ENCODE measurements around the gene PRKCE.
"Not testable (repeated sequence)": the region's sequence is repeated elsewhere in the genome, so short reads cannot be mapped to it uniquely, and the experiment has no call there.

PRKCE gene

DNA sequence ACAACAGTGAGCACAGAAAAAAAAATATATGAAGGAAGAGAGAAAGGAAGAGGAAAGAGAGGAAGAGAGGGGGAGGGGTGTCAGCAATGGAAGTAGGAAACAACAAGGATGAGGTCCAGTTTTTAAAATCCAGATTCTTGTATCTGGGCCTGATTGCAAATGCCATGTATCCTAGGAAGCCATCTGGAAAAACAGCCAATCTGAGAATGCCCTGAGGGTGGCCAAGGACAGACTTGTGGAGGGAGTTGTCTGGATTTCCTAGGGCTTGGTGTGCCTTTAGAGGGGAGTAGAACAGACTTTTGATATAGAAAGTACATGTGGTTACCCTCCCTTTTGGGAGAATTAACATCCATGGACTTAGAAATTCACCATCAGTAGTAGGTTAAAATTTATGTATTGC is 47.1 kb downstream of the PRKCE start:
- DNase-seq (ENCODE audit: low read depth in 2 of 2), result no peak

DNA sequence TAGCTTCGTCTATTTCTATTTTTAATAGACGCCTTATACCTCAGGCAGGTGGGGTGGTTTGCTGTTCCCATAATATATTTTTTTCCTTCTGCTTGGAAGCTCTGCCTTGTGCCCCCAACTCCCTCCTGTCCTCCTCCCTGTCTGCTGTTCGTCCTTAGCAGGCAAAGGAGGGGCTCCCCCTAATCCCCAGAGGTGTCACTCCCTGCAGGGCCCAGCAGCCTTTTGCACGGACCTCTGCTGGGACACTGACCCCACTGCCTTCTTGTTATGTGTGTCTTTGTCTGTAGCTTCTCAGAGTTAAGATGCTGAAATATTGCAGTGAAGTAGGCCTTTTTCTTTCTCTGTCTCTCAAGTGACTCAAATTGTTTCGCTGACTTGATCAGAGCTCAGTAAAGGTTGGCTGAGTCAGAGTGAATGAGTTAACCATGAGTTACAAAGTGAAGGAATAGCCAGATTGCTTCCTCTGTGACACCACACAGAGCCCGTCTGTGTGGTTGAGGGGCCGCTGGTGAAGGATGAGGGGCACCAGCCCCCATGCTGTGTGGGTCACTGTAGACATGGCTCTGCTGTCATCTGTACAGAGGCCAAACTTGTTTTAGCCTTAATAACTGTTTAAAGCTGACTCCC is 47.7 kb downstream of the PRKCE start:
- DNase-seq (ENCODE audit: low read depth in 2 of 2), result no peak

DNA sequence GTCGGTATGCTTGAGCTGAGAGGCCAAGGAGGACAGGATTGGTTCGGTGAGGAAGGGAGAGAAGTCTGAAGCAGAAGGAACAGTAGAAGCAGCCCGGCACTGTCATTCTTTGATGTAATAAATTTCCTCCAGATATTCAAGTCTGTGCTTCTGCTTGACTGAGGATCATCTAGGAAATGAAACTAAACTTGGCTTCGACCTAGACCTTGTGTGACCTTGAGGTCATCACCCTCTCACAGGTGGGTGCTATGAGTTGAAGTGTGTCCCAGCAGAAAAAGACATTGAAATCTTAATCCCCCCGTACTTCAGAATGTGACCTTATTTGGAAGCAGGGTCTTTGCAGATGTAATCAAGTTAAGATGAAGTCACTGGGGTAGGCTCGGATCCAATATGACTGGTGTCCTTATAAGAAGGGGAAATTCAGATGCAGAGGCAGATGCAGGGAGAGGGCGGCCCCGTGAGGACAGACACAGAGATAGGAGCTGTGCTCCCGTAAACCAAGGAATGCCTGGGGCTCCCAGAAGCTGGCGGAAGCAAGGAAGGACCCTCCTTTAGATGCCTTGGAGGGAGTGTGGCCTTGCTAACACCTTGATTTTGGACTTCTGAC is 49.0 kb downstream of the PRKCE start:
- no peak for DNase-seq (ENCODE audit: low read depth in 2 of 2)

DNA sequence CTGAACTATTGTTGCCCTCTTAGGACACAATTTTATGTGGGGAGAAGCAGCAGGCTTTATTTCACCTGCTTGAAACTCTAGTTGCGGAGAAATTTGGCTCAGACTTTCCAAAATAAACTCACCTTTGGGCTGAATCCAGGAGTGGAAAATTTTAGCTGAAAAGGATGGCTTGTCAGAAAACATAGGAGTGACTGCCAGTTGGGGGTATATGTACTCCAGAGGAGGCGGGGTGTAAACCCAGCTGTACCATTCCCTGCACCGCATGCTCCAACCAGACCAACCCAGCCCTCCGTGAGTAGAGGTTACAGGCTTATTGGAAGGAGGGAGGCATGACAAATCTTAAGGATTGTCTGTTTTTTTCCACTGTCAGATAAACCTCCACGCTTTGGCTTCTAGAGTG is 53.8 kb downstream of the PRKCE start:
- no peak for DNase-seq (ENCODE audit: low read depth in 2 of 2)

DNA sequence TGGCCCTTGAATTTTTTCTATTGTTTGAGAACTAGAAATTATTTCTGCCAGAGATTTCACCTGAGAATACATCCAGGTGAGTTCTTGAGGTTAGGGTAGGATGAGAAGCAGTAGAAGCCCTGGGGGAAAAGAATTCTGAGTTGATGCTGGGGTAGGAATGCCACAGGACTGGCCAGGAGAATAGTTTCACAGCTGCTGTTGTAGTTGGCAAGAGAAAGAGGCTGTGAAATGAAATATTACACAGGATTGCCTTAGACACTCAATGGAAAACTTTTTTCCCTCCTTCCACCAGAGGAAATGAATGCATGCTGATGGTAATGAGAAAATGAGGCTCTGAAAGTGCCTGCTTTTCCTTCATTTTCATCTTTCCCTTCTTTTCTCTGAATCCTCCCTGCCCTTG is 54.6 kb downstream of the PRKCE start:
- no peak for DNase-seq (ENCODE audit: low read depth in 2 of 2)

DNA sequence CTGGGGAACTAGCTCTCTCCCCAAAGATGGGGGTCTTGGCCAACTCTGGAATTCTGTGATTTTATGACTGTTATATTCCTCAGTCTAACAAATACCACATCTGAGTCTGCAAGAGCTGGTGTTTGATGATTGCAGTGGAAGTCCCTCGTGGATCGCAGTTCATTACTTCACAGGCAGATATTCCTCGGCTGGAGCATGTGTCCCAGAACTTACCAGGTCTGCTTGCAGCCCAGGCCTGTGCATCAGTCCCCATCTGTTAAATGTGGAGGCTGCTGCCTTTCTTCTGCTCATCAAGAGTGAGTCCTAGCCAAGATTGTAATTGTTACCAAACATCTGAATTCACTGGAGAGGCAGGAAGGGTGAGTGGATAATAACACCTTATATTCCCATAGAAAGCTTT is 55.5 kb downstream of the PRKCE start:
- no peak for DNase-seq (ENCODE audit: low read depth in 2 of 2)

DNA sequence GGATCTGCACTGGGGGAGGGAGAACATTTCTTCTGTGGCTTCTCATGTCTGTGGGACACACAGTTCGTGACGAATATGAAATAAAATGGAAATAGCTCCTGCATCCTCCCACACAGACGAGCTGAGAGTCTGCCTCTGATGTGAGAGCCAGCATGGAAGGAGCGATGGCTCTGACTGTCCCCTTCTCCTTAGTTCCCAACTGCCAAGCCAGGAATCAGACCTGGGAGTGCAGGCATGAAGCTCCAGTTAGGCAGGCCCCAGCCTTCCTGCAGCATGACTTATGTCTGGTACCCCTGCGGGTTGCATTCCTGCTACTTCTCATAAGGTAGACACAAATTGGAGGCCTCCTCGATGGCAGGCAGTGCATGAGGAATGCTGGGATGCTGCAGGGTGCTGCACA is 56.2 kb downstream of the PRKCE start:
- no peak for DNase-seq (ENCODE audit: low read depth in 2 of 2)

DNA sequence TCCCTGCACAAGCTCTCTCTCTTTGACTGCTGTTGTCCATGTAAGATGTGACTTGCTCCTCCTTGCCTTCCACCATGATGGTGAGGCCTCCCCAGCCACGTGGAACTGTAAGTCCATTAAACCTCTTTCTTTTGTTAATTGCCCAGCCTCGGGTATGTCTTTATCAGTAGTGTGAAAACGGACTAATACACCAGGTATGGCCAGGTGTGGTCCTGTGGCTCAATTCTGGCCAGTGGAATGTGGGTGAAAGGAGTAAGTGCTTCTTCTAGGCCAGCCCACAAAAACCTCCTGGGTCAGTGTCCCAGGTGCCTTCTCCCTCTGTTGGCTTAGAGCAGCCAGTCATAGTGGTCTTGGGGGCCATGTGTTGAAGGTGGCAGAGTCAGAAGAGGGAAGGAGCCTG is 57.0 kb downstream of the PRKCE start:
- DNase-seq (ENCODE audit: low read depth in 2 of 2), result no peak

DNA sequence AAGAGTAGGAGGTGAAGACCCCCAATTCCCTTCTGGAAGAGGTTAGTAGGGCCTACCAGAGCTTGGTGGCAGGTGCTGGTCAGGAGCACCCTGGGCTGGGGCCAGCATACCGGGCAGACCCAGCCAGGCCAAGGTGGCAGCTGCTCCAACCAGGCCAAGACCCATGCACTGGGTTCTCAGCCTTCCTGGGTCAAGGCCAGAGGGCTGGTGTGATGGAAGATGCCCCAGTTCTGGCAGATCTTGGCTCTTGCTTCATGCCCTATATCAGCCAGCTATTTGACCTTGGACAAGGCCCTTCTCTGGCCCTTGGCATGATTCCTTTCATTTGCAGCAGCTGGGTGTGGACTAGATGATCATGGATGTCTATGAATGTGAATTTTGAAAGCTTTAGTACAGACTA is 57.7 kb downstream of the PRKCE start:
- no peak for DNase-seq (ENCODE audit: low read depth in 2 of 2)

DNA sequence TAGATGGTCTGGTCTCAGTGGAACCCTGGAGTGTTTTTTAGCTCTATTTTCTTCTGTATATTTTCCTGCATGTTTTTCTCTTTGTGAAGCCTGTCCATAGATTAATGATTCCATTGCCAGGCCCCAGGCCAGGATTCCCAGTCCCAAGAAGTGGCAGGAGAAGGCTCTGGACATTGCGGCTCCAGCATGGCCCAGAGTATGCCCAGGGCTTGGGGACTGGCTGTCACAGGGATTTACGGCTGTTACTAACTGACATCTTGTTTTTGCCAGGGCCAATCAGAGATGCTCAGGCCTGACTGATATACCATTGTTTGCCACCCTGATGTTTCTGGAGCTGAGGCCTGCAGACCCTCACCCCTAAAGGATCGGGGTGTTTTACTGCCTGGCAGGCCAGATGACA is 59.0 kb downstream of the PRKCE start:
- no peak for DNase-seq (ENCODE audit: low read depth in 2 of 2)

DNA sequence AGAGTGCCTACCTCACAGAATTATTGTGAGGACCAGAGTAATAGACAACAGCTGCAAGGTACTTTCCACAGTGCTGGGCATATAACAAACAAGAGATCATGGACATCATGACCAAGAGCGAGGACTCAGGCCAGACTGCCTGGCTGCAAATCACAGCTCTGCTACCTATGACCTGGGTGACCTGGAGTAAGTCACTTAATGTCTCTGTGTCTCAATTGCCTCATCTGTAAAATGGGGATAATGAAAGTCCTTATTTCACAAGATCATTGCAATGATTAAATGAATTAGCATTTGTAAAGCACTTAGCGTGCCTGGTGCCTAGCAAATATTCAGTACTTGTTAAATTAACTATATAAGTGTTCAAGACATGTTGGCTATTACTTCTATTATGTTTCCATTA is 59.7 kb downstream of the PRKCE start:
- DNase-seq (ENCODE audit: low read depth in 2 of 2), result no peak

DNA sequence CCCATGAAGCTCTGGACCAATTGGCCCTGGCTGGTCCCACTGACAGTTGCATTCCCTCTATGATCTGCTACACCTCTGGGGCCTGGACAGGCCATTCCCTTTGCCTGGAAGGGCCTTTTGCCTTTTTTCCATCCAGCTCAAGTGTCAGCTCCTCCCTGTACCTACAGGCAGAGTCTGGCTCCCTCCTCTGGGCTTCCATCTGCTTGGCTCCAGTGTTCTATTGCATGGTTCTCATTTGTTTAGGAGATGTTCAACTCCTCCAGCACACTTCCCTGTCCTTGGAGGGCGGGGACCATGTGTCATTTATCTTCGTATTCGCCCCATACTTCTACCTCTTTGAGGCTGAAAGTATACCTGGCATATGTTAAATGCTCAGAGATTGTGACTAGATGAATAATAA is 61.1 kb downstream of the PRKCE start:
- no peak for DNase-seq (ENCODE audit: low read depth in 2 of 2)

DNA sequence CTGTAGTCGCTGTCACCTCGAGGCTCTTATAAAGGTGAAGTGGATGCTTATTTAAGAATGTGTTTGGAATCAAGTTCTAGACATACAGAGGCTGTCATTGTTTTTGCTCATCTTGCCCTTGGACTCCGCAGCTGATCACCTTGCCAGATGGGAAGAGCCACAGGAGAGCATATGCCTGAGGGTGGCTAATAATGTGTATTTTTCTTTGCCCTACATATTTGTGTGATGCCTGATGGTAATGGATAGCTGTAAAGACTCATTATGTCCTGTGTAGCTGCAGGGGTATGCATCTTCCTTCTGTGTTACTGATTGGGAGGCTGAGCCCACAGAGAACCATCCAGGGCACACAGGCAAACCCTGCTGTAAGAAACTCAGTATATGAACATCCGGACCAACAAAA is 61.7 kb downstream of the PRKCE start:
- DNase-seq (ENCODE audit: low read depth in 2 of 2), result no peak

DNA sequence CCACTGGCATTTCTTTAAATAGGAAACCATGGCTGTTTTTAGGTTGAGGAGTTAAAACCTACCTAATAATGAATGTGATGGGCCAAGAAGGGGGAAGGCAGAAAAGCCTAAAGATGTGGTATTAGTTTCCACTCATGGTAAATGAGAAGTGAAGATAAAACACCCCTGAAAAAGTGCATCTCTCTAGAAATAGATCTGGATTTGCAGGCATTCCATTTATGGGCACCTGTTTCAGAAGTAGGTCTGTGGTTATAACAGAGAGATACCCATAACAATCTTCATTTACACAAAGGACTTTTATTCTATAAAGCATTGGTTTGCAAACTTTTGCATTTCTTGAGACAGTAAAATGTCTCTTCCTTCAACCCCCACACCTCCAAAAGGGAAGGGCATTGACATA is 62.1 kb downstream of the PRKCE start:
- no peak for DNase-seq (ENCODE audit: low read depth in 2 of 2)

DNA sequence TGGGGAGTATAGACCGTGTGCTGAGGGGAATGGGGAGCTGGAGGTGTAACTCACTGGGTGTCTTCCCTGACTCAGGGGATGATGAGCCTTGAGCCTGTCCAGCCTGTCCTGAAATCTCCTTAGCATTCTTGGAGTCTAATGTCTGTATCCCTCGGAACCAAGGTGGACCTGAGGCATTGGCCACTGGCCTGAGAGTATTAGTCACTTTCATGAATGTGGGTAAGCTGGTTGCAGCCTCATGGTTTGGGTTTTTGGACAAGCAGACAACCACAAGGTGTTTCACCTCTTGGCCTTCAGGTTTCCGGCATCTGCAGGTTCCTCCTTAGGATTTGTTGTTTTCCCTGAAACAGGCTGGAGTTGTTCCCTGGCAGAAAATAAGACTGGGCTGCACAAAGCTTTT is 63.2 kb downstream of the PRKCE start:
- DNase-seq (ENCODE audit: low read depth in 2 of 2), result no peak

DNA sequence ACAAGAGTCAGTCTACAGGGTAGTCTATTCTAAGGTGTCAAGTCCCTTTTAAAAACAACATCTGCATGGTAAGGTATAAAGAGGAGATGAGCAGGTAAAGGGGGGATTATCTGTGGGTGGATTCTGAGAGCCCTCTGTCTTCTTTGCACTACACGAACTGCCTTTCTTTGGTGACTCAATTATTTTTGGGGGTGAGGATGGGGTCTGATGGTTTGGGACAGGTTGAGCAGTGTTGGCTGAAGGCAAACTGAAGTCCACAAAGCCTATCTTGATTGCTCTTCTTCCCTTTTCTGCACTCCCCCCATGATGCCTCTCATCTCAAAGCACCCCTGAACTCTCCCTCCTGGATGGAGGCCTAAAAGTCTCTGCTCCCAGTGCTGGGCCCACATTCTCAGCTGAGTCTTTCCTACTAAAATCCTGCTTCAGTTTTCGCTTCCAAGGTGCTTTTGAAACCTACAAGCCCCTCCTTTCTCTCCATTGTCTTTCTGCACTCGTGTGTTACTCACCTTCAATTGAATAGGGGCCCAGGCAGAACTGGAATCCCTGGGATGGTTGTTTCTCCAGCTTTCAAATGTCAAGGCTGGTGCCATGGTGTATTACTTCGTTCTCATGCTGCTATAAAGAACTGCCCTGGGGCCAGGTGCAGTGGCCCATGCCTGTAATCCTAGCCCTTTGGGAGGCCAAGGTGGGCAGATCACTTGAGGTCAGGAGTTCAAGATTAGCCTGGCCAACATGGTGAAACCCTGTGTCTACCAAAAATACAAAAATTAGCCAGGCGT is 64.3 kb downstream of the PRKCE start:
- no peak for DNase-seq (ENCODE audit: low read depth in 2 of 2)

DNA sequence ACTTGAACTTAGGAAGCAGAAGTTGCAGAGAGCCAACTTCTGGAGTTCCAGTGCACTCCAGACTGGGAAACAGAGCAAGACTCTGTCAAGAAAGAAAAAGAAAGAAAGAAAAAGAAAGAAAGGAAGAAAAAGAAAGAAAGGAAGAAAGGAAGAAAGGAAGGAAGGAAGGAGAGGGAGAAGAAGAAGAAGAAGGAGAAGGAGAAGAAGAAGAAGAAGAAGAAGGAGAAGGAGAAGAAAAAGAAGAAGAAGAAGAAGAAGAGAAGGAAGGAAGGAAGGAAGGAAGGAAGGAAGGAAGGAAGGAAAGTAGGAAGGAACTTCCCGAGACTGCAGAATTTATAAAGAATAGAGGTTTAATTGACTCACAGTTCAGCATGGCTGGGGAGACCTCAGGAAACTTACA is 65.0 kb downstream of the PRKCE start:
- not testable (repeated sequence) for DNase-seq (ENCODE audit: low read depth in 2 of 2)

DNA sequence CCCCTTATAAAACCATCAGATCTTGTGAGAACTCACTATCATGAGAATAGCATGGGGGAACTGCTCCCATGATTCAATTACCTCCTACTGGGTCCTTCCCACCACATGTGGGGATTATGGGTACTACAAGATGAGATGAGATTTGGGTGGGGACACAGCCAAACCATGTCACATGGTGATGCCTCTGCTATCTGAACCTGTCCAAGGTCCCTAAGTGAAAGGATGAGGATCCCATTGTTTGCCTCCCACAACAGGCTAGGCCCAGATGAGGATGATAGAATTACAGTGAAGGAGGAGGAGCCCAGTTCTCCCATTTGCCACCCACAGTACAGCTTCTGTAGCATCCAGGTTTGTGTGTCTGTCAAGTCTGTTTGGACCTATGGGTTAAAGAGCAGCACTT is 65.4 kb downstream of the PRKCE start:
- DNase-seq (ENCODE audit: low read depth in 2 of 2), result no peak

DNA sequence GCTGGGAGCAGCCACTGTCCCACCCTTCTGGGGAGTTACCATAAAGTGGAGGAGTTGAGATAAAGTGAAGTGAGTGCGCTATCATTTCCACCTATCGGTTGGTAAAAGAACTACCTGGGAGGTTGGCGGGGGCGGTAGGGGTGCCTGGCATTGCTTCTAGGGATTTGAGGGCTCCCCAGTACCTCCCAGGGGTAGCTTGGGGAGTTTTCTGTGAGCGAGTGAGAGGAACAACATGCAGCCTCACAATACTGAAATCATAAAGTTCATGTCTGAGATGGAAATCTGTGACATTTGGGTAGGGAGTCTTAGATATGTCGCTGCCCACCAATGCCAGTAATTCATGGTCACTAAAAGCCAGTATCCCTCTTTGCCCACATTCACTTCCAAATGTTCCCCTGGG is 68.7 kb downstream of the PRKCE start:
- no peak for DNase-seq (ENCODE audit: low read depth in 2 of 2)

DNA sequence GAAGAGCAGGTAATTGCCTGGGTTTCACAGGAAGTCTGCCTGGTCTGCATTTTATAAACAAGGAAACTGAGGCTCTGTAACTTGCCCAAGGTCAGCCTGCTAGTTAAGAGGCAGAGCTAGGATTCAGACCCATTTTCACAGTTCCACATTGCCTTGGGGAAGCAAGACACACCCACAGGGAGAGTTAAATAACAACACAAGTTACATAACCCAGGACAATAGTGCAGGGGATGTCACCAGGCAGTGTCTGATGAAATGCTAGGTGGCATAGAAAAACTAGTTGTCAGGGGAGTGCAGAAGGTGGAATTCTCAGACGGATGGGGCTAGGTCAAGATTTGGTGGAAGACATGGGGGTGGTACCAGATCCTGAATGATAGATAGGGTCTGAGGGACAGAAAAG is 69.7 kb downstream of the PRKCE start:
- DNase-seq (ENCODE audit: low read depth in 2 of 2), result no peak

DNA sequence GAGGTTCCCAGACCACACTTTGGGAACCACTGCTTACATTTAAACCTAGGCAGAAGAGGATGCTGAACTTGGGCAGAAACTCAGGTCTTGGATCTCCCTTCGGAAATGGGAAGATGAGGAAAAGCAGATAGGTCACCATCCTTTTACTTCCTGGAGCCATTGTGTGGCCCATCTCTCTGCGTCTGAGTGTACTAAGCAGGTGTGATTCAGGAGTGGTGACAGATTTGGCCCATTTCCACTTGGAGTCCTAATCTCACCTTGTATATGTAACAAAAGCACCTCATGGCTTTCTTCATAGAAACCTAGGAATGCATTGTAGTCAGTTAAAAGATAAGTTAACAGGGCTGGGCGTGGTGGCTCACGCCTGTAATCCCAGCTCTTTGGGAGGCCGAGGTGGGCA is 71.0 kb downstream of the PRKCE start:
- DNase-seq (ENCODE audit: low read depth in 2 of 2), result no peak

DNA sequence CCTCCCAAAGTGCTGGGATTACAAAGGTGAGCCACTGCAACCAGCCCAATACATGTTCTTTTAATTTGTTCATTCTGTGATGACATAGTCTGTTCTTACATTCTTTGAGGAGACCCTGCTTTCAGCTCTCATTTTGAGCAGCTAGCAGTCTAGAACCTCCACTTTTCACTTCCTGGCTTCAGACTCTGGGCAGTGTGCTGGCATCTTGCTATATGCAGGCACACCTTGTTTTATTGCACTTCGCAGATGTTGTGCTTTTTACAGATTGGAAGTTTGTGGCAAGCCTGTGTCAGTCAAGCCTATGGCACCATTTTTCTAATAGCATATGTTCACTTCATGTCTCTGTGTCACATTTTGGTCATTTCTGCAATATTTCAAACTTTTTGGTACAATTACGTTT is 72.4 kb downstream of the PRKCE start:
- DNase-seq (ENCODE audit: low read depth in 2 of 2), result no peak

DNA sequence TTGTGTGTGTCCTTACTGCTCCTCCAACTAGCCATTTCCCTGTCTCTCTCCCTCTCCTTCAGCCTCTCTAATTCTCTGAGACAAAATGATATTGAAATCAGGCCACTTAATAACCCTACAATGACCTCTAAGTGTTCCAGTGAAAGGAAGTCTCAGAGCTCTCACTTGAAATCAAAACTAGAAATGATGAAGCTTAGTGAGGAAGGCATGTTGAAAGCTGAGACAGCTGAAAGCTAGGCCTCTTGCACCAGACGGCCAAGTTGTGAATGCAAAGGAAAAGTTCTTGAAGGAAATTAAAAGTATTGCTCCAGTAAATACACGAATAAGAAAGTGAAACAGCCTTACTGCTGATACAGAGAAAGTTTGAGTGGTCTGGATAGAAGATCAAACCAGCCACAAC is 72.9 kb downstream of the PRKCE start:
- no peak for DNase-seq (ENCODE audit: low read depth in 2 of 2)
